Chondrocyte (in vitro differentiated cells): Measurements from ENCODE around the gene KCNAB1. TPM values are rescaled to one million over a fixed set of nuclear protein-coding genes. Genes with fewer than 3 reads are reported as not detected.

ENCODE experiments used
- DNase-seq: peaks from one replicate; pipeline ENCODE4 v3.0.0; 2021; ENCODE audit warnings: mixed read lengths, low spot score
- H3K27ac Mint-ChIP-seq: one replicate; pipeline ENCODE4 v1.8.0; 2021; ENCODE audit warnings: mild to moderate bottlenecking, moderate library complexity, mixed read lengths; ENCODE audit not compliant: unreplicated experiment
- H3K27me3 Mint-ChIP-seq: 2 replicates; pipeline ENCODE4 v1.8.0; 2021; ENCODE audit warnings: low read depth, mixed read lengths
- H3K36me3 Mint-ChIP-seq: 2 replicates; pipeline ENCODE4 v1.8.0; 2021; ENCODE audit warnings: low read depth, mixed read lengths
- H3K4me1 Mint-ChIP-seq: 2 replicates; pipeline ENCODE4 v1.8.0; 2021; ENCODE audit warnings: low read depth, mild to moderate bottlenecking, mixed read lengths
- H3K4me3 Mint-ChIP-seq: one replicate; pipeline ENCODE4 v1.8.0; 2021; ENCODE audit warnings: mild to moderate bottlenecking, moderate library complexity, mixed read lengths; ENCODE audit not compliant: unreplicated experiment
- H3K9me3 Mint-ChIP-seq: 2 replicates; pipeline ENCODE4 v1.8.0; 2021; ENCODE audit warnings: low read depth, mixed read lengths
- total RNA-seq: library from RNA; stranded (reverse); gene quantifications from 3 replicates; pipeline ENCODE4 v1.2.1, GENCODE V29; 2021
- TF ChIP-seq, protein P1 (sequence below): fragments of 200-600 bp; sonication (generic); IDR thresholded peaks from 2 replicates; pipeline ENCODE4 v1.5.0; 2021; ENCODE audit warnings: antibody characterized with exemption, mild to moderate bottlenecking, moderate library complexity

The KCNAB1 gene
- total RNA-seq, 1 donor from 2014 or later = 3.4 TPM

DNA sequence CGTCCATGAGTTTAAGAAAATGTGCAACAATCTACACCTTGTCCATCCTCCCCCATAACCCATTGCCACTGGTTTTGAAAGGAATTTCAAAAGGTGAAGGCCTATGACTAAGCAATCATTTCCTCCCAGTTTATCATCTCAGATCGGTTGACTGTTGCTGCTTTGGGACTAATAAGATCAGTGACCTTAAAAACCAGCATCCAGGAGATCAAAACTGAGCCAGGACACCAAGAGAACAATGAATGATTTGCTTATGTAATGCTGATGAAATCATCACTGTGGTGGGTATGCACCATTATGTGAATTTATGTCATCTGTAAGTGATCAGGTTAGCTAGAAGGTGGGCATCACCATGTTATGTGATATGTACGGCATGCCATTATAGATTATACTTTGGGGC, 239.0 kb downstream of the KCNAB1 start:
- H3K27ac Mint-ChIP-seq = no peak overlapping the region
- peaks cover 13% of the 10 kb centered on the region for H3K4me1 Mint-ChIP-seq
- no peak overlapping the region for H3K4me3 Mint-ChIP-seq
- TF ChIP-seq, protein P1, sequence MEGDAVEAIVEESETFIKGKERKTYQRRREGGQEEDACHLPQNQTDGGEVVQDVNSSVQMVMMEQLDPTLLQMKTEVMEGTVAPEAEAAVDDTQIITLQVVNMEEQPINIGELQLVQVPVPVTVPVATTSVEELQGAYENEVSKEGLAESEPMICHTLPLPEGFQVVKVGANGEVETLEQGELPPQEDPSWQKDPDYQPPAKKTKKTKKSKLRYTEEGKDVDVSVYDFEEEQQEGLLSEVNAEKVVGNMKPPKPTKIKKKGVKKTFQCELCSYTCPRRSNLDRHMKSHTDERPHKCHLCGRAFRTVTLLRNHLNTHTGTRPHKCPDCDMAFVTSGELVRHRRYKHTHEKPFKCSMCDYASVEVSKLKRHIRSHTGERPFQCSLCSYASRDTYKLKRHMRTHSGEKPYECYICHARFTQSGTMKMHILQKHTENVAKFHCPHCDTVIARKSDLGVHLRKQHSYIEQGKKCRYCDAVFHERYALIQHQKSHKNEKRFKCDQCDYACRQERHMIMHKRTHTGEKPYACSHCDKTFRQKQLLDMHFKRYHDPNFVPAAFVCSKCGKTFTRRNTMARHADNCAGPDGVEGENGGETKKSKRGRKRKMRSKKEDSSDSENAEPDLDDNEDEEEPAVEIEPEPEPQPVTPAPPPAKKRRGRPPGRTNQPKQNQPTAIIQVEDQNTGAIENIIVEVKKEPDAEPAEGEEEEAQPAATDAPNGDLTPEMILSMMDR = no peak
- no peaks in the 10 kb centered on the region for H3K9me3 Mint-ChIP-seq
- no peaks in the 10 kb centered on the region for H3K36me3 Mint-ChIP-seq
- peaks cover 2% of the 10 kb centered on the region for H3K27me3 Mint-ChIP-seq
- no peak for DNase-seq

DNA sequence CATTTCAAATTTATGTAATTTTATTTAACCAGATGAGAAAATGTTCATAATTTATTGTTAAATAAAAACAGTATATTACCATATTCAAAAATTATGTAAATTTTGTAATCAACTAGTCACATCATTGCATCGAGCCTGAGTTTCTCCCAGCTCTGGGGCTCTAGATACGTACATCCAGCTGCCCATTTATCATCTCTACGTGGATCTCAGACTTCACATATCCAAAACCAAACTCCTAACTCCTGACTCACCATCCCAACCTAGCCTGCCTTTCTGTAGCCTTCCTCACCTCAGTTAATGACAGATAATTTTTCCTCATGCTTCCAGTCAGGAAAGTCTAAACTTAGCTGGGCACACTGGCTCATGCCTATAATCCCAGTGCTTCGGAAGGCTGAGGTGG, 239.7 kb downstream of the KCNAB1 start:
- no peaks in the 10 kb centered on the region for H3K9me3 Mint-ChIP-seq
- DNase-seq = no peak
- TF ChIP-seq, protein P1 = no peak
- no peaks in the 10 kb centered on the region for H3K36me3 Mint-ChIP-seq
- H3K4me1 Mint-ChIP-seq = peaks cover 13% of the 10 kb centered on the region
- no peak overlapping the region for H3K27ac Mint-ChIP-seq
- H3K27me3 Mint-ChIP-seq = peaks cover 4% of the 10 kb centered on the region
- no peak overlapping the region for H3K4me3 Mint-ChIP-seq

DNA sequence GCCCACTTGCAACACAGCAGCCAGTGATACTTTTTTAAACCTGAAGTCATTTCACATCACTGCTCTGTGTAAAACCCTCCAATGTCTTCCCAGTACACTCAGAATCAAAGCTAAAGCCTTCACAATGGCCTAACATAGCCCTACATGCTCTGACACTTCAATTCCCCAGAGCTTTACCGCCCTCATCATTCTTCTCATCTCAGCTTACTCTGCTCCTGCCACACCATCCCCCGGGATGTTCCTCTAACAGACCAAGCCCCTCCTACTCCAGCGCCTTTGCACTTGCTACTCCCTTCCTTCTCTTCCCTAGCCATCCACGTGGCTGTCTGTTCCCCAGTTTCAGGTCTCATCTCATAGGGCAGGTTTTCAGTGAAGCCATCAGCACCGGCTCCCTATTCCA, 240.6 kb downstream of the KCNAB1 start:
- TF ChIP-seq, protein P1 = no peak
- Mint-ChIP-seq H3K27me3 (peaks cover 4% of the 10 kb centered on the region), H3K4me1 (peaks cover 12% of the 10 kb centered on the region), H3K27ac (no peak overlapping the region), H3K36me3 (no peaks in the 10 kb centered on the region), H3K9me3 (no peaks in the 10 kb centered on the region), H3K4me3 (no peak overlapping the region)
- DNase-seq = no peak

- H3K4me3 Mint-ChIP-seq = no peak overlapping the region
- TF ChIP-seq, protein P1 = no peak
- no peaks in the 10 kb centered on the region for H3K9me3 Mint-ChIP-seq
- no peak for DNase-seq
- no peak overlapping the region for H3K27ac Mint-ChIP-seq
- H3K27me3 Mint-ChIP-seq = peaks cover 3% of the 10 kb centered on the region
- no peaks in the 10 kb centered on the region for H3K36me3 Mint-ChIP-seq
- no peaks in the 10 kb centered on the region for H3K4me1 Mint-ChIP-seq
These were observed 246.2 kb downstream of the KCNAB1 start for GRCh38 chr3:156366559-156366958.

- Mint-ChIP-seq H3K9me3 (no peaks in the 10 kb centered on the region), H3K4me3 (no peak overlapping the region), H3K27me3 (peaks cover 3% of the 10 kb centered on the region), H3K27ac (no peak overlapping the region), H3K4me1 (no peaks in the 10 kb centered on the region), H3K36me3 (no peaks in the 10 kb centered on the region)
- TF ChIP-seq, protein P1 = no peak
- DNase-seq = no peak
These were observed 247.8 kb downstream of the KCNAB1 start for GRCh38 chr3:156368189-156368588.
